ENCODE data around the gene NOL9.

NOL9 gene

DNA sequence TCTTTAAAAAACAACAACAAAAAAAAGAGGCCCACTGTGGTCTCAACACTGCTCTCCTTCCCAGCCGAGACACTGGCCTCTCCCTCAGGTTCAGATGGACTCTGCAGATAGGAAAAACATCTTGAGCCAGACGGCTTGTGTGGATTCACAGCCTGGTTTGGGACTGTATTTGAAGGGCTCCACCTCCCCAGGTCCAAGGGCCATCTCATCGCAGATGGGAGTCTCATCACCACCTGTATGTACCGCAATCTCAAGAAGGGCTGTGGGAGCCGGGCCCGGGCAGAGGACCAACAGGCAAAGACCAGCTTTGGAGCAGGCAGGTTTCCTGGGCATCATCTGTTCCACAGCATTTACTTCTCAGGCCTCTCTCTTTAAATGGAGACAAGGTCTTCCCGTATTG lies 35.7 kb upstream of the NOL9 start:
- no peak for DNase-seq (ENCODE audit: low spot score)

- peak; percentile 22 for DNase-seq (ENCODE audit: low spot score)
These were observed 34.7 kb upstream of the NOL9 start for GRCh38 chr1:6588893-6589520.

DNA sequence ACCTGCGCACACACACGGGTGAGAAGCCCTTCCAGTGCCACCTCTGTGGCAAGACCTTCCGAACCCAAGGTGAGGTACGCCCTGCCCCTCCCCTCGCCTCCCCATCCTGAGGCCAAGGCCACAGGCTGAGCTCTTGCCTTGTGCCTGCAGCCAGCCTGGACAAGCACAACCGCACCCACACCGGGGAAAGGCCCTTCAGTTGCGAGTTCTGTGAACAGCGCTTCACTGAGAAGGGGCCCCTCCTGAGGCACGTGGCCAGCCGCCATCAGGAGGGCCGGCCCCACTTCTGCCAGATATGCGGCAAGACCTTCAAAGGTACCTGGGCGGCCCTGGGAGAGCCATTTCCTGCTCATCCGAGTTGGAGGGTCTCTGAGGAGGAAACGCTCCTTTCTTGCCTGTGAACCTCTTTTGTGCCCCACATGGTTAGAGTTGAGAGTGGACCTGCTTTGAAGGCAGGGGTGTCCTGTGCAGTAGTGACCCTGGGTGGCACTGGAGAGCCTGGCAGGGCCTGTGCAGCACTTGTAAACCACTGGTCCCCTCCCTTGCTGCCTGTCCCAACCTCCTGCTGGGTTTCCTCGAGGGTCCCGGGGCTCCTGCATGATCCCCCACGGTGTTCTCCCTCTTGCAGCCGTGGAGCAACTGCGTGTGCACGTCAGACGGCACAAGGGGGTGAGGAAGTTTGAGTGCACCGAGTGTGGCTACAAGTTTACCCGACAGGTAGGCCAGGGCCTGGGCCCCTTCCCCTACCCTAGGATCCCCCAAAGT lies 34.0 kb upstream of the NOL9 start:
- no peak for DNase-seq (ENCODE audit: low spot score)

- no peak for DNase-seq (ENCODE audit: low spot score)
These were observed 33.1 kb upstream of the NOL9 start for GRCh38 chr1:6587261-6588005.

GRCh38 chr1:6586404-6586816 lies 32.1 kb upstream of the NOL9 start:
- no peak for DNase-seq (ENCODE audit: low spot score)

GRCh38 chr1:6585841-6586240 lies 31.5 kb upstream of the NOL9 start:
- no peak for DNase-seq (ENCODE audit: low spot score)

DNA sequence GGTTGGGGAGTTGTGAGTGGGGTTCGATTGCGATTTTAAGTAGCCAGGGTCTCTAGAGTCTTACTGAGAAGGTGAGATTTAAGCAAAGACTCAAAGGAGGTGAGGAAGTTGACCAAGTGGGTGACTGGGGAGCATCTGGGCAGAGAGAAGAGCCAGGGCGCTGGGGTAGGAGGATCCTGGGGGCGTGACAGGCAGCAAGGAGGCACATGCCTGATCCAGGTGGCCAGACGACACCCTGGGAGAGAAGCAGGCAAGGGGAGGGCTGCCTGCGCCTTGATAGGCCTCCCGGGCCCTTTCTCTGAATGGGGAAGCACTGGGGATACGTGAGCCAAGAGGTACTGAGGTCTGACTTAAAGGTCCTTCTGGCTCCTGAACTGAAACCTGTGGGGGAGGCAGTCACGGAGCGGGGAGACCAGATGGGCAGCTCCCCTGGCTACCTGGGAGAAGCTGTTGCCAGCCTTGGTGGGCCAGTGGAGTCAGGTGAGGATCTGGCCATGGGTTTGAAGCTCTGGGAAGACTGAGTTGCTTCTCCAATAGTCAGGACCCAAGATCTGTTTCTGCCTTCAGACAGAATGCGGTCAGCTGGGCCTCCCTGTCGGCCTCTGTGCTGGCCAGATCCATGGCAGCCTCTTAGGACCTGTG lies 30.9 kb upstream of the NOL9 start:
- DNase-seq (ENCODE audit: low spot score): no peak

DNA sequence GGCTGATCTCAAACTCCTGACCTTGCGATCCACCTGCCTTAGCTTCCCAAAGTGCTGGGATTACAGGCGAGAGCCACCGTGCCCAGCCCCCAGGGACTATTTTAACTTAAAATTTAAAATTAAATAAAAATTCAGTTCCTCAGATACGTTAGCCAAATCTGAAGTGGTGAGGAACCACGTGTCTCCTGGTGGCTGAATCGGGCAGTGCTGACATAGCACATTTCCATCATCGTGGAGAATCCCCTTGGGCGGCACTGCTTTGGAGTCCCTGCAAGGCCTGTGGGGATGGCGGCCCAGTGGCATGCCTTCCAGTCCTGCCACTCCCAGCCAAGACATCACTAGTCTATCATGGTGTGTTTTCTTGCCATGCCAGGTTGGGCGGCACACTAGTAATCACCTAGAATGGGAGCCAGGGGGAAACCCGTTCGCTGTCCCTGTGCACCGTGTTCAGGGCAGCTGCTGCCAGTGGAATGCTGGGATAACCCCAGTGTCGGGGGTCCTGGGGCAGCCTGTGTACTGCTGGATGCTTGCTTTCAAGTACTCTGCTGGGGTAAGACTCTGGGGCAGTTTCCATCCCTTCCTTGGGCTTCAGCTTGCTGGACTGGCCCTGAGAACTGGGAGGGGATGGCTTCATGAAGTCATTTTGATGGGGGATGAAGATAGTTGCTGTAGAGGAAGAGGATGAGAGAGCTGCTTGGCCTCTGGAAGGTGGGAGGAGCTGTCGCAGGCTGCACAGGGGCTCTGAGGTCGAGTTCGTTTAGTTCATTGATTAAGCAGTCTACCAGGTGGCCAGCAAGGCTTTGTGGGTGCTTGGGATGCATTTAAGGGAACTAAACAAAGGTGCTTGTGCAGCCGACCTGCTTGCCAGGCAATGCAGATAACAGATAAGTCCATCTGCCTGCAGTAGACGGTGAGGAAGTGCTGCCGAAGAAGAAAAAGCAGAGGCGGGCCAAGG lies 30.1 kb upstream of the NOL9 start:
- DNase-seq (ENCODE audit: low spot score): no peak

DNA sequence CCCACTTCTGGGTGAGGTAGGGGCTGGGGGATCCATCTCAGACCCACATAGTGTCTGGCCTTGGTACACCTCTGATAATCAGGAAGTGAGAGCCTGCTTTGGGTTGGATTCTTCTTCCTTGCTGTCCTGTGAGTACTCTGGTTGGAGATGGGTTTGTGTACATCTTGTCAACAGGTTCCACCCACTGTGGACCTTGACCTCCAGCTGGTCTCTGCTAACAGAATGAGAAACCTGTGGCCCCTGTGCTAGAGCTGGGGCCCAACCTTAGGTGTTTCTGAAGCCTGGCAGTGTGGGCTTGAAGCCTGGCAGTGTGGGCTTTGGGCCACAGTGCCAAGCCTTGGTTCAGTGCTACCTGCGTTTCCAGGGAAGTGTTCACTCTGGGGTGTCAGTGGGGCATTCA lies 28.1 kb upstream of the NOL9 start:
- peak; percentile 36 for DNase-seq (ENCODE audit: low spot score)

DNA sequence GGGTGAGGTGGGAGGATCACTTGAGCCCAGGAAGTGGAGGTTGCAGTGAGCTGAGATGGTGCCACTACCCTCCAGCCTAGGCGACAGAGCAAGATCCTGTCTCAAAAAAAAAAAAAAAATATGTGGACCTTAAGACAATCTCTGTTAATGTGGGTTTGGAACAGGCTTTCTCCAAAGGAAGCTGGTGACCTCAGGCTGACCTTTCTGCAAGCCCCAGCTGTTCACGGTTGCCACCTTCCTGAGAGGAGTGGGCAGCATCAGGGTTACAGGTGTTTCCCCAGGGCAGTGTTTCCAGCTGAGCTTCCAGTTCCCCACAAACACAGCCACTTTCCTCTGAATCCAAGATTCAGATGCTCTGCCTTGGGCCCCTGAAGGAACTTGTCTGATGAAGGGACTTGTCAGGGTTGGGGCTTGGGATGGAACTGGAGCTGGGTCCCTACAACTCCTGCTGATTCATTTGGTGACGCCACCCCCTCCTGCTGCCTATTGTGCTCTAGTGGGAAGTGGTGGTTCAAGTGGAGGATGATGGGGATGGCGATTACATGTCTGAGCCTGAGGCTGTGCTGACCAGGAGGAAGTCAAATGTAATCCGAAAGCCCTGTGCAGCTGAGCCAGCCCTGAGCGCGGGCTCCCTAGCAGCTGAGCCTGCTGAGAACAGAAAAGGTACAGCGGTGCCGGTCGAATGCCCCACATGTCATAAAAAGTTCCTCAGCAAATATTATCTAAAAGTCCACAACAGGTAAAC lies 27.4 kb upstream of the NOL9 start:
- no peak for DNase-seq (ENCODE audit: low spot score)

DNA sequence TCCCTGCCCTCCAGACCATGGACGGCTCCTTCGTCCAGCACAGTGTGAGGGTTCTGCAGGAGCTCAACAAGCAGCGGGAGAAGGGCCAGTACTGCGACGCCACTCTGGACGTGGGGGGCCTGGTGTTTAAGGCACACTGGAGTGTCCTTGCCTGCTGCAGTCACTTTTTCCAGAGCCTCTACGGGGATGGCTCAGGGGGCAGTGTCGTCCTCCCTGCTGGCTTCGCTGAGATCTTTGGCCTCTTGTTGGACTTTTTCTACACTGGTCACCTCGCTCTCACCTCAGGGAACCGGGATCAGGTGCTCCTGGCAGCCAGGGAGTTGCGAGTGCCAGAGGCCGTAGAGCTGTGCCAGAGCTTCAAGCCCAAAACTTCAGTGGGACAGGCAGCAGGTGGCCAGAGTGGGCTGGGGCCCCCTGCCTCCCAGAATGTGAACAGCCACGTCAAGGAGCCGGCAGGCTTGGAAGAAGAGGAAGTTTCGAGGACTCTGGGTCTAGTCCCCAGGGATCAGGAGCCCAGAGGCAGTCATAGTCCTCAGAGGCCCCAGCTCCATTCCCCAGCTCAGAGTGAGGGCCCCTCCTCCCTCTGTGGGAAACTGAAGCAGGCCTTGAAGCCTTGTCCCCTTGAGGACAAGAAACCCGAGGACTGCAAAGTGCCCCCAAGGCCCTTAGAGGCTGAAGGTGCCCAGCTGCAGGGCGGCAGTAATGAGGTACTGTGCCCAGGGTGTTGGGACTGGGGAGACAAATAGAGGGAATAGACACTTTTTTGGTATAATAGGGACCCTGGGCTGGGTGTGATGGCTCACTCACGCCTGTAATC lies 26.5 kb upstream of the NOL9 start:
- DNase-seq (ENCODE audit: low spot score): no peak

DNA sequence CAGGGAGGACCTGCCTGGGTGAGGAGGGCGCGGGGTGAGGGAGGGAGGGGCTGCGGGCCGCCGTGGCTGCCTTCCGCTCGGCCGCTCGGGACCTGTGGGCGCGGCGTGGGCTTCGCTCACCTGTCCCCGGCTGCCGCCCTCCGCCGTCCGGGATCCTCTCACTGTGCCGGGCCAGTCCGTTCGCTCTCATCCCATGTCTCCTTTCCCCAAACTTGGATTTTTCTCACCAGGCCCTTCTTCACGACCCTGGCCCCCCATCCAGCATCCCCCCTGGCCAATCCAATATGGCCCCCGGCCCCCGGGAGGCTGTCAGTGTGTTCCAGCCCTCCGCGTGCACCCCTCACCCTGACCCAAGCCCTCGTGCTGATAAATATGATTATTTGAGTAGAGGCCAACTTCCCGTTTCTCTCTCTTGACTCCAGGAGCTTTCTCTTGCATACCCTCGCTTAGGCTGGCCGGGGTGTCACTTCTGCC lies 25.8 kb upstream of the NOL9 start:
- no peak for DNase-seq (ENCODE audit: low spot score)

DNA sequence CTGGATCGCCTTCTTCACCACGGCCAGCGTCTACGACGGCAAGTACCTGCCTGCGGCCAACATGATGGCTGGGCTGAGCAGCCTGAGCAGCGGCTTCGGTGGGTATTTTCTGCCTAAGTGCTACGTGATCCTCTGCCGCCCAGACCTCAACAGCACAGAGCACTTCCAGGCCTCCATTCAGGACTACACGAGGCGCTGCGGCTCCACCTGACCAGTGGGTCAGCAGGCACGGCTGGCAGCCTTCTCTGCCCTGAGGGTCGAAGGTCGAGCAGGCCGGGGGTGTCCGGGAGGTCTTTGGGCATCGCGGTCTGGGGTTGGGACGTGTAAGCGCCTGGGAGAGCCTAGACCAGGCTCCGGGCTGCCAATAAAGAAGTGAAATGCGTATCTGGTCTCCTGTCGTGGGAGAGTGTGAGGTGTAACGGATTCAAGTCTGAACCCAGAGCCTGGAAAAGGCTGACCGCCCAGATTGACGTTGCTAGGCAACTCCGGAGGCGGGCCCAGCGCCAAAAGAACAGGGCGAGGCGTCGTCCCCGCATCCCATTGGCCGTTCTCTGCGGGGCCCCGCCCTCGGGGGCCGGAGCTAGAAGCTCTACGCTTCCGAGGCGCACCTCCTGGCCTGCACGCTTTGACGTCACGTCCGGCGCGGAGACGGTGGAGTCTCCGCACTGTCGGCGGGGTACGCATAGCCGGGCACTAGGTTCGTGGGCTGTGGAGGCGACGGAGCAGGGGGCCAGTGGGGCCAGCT lies 25.2 kb upstream of the NOL9 start, which contains the start of gene ZBTB48:
TSS of gene ZBTB48 (plus strand) at position 621 of the 745 bp plus-strand sequence. CDS start 616 bp downstream, outside the sequence.
- DNase-seq (ENCODE audit: low spot score): peak; percentile 96

GRCh38 chr1:6578624-6579373 lies 24.5 kb upstream of the NOL9 start:
- no peak for DNase-seq (ENCODE audit: low spot score)

GRCh38 chr1:6577831-6578525 lies 23.7 kb upstream of the NOL9 start:
- DNase-seq (ENCODE audit: low spot score): no peak

GRCh38 chr1:6574818-6575217 lies 20.5 kb upstream of the NOL9 start:
- no peak for DNase-seq (ENCODE audit: low spot score)

GRCh38 chr1:6574025-6574620 lies 19.8 kb upstream of the NOL9 start:
- no peak for DNase-seq (ENCODE audit: low spot score)

Data from SW480 (cell line).